GM18907 (cell line): ENCODE measurements around the gene GTPBP8.
"Not testable (repeated sequence)": the region's sequence is repeated elsewhere in the genome, so short reads cannot be mapped to it uniquely, and the experiment has no call there.

ENCODE experiments used
- ATAC-seq: cut with Tn5 transposase; IDR thresholded peaks from one replicate; pipeline ENCODE4 v1.9.1; 2021; ENCODE audit warnings: mild to moderate bottlenecking, moderate library complexity; ENCODE audit not compliant: unreplicated experiment

GTPBP8 gene

GRCh38 chr3:112995800-112996199, 5.0 kb downstream of the GTPBP8 start:
- ATAC-seq, result no peak

- no peak for ATAC-seq
Measured at GRCh38 chr3:113000691-113001090, 9.9 kb downstream of the GTPBP8 start.

GRCh38 chr3:113002037-113002436, 11.3 kb downstream of the GTPBP8 start:
- ATAC-seq, result no peak

GRCh38 chr3:113002679-113003078, 11.9 kb downstream of the GTPBP8 start:
- no peak for ATAC-seq

- ATAC-seq, result no peak
Measured at GRCh38 chr3:113005611-113006010, 14.8 kb downstream of the GTPBP8 start.

- no peak for ATAC-seq
Measured at GRCh38 chr3:113006359-113007056, 15.7 kb downstream of the GTPBP8 start.

GRCh38 chr3:113008117-113008516, 17.3 kb downstream of the GTPBP8 start:
- no peak for ATAC-seq

- no peak for ATAC-seq
Measured at GRCh38 chr3:113013593-113013992, 22.8 kb downstream of the GTPBP8 start.

- no peak for ATAC-seq
Measured at GRCh38 chr3:113018536-113019181, 27.9 kb downstream of the GTPBP8 start.

- peak; percentile 95 for ATAC-seq
Measured at GRCh38 chr3:113019182-113020137, 28.7 kb downstream of the GTPBP8 start.

- no peak for ATAC-seq
Measured at GRCh38 chr3:113021471-113021870, 30.7 kb downstream of the GTPBP8 start.

GRCh38 chr3:113034011-113034410, 43.2 kb downstream of the GTPBP8 start:
- ATAC-seq, result no peak

GRCh38 chr3:113035387-113035982, 44.7 kb downstream of the GTPBP8 start:
- ATAC-seq, result peak; percentile 71

GRCh38 chr3:113038328-113038727, 47.5 kb downstream of the GTPBP8 start:
- no peak for ATAC-seq

- ATAC-seq, result no peak
Measured at GRCh38 chr3:113039546-113039945, 48.8 kb downstream of the GTPBP8 start.

GRCh38 chr3:113040231-113040630, 49.4 kb downstream of the GTPBP8 start:
- ATAC-seq, result no peak

- no peak for ATAC-seq
Measured at GRCh38 chr3:113043686-113044085, 52.9 kb downstream of the GTPBP8 start.

- not testable (repeated sequence) for ATAC-seq
Measured at GRCh38 chr3:113046186-113046965, 55.6 kb downstream of the GTPBP8 start.

GRCh38 chr3:113051302-113051711, 60.5 kb downstream of the GTPBP8 start:
- peak; percentile 98 for ATAC-seq
